ENCODE data around the gene KRT38.

The KRT38 gene

GRCh38 chr17:41421617-41422016 is 19.2 kb downstream of the KRT38 start:
- H3K4me3 ChIP-seq (ENCODE audit: severe bottlenecking): no peak overlapping the region
- H3K9me3 ChIP-seq (ENCODE audit: severe bottlenecking): no peaks in the 10 kb centered on the region
- H3K27ac ChIP-seq (ENCODE audit: poor library complexity, severe bottlenecking): peak overlapping the region; percentile 82
- peaks cover 41% of the 10 kb centered on the region for H3K4me1 ChIP-seq (ENCODE audit: insufficient read depth, poor library complexity, severe bottlenecking)
- DNase-seq (ENCODE audit: low spot score) (no peak), ATAC-seq (ENCODE audit: low read depth) (no peak)
- H3K27me3 ChIP-seq (ENCODE audit: insufficient read depth, poor library complexity, severe bottlenecking): no peaks in the 10 kb centered on the region
- TF ChIP-seq, protein P1, sequence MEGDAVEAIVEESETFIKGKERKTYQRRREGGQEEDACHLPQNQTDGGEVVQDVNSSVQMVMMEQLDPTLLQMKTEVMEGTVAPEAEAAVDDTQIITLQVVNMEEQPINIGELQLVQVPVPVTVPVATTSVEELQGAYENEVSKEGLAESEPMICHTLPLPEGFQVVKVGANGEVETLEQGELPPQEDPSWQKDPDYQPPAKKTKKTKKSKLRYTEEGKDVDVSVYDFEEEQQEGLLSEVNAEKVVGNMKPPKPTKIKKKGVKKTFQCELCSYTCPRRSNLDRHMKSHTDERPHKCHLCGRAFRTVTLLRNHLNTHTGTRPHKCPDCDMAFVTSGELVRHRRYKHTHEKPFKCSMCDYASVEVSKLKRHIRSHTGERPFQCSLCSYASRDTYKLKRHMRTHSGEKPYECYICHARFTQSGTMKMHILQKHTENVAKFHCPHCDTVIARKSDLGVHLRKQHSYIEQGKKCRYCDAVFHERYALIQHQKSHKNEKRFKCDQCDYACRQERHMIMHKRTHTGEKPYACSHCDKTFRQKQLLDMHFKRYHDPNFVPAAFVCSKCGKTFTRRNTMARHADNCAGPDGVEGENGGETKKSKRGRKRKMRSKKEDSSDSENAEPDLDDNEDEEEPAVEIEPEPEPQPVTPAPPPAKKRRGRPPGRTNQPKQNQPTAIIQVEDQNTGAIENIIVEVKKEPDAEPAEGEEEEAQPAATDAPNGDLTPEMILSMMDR (IDR thresholded peaks at IDR 0.05; ENCODE audit: poor library complexity, severe bottlenecking): no peak
- H3K36me3 ChIP-seq (ENCODE audit: low read depth): no peaks in the 10 kb centered on the region

- no peaks in the 10 kb centered on the region for H3K27me3 ChIP-seq (ENCODE audit: insufficient read depth, poor library complexity, severe bottlenecking)
- H3K27ac ChIP-seq (ENCODE audit: poor library complexity, severe bottlenecking): peak overlapping the region; percentile 82
- TF ChIP-seq, protein P1 (IDR thresholded peaks at IDR 0.05; ENCODE audit: poor library complexity, severe bottlenecking): no peak
- no peak for DNase-seq (ENCODE audit: low spot score)
- no peaks in the 10 kb centered on the region for H3K9me3 ChIP-seq (ENCODE audit: severe bottlenecking)
- no peak overlapping the region for H3K4me3 ChIP-seq (ENCODE audit: severe bottlenecking)
- H3K36me3 ChIP-seq (ENCODE audit: low read depth): no peaks in the 10 kb centered on the region
- ATAC-seq (ENCODE audit: low read depth): peak; percentile 87
- H3K4me1 ChIP-seq (ENCODE audit: insufficient read depth, poor library complexity, severe bottlenecking): peaks cover 41% of the 10 kb centered on the region
Measured at GRCh38 chr17:41421116-41421515, 19.7 kb downstream of the KRT38 start.

DNA sequence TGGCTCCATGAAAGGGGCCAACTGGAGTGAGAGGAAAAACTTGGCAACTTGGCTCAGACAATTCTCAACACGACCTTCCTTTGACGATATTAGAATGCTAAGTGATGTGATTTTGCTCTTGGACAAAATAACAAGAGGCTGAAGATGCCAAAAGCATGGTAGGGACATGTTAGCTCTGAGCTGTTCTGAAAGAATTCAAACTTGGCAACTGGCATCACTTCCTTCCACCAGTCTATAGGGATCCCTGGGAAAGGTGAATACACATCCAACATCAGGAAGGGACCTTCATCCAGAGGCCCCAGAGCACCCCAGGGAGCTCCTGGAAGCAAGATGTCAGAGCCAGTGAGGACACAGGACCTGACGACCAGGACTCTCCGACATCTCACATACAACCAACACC is 20.6 kb downstream of the KRT38 start:
- ATAC-seq (ENCODE audit: low read depth): peak; percentile 77
- TF ChIP-seq, protein P1 (IDR thresholded peaks at IDR 0.05; ENCODE audit: poor library complexity, severe bottlenecking): no peak
- DNase-seq (ENCODE audit: low spot score): no peak
- H3K4me3 ChIP-seq (ENCODE audit: severe bottlenecking): no peak overlapping the region
- H3K9me3 ChIP-seq (ENCODE audit: severe bottlenecking): no peaks in the 10 kb centered on the region
- peak overlapping the region; percentile 82 for H3K27ac ChIP-seq (ENCODE audit: poor library complexity, severe bottlenecking)
- H3K27me3 ChIP-seq (ENCODE audit: insufficient read depth, poor library complexity, severe bottlenecking): no peaks in the 10 kb centered on the region
- H3K4me1 ChIP-seq (ENCODE audit: insufficient read depth, poor library complexity, severe bottlenecking): peaks cover 41% of the 10 kb centered on the region
- H3K36me3 ChIP-seq (ENCODE audit: low read depth): no peaks in the 10 kb centered on the region

DNA sequence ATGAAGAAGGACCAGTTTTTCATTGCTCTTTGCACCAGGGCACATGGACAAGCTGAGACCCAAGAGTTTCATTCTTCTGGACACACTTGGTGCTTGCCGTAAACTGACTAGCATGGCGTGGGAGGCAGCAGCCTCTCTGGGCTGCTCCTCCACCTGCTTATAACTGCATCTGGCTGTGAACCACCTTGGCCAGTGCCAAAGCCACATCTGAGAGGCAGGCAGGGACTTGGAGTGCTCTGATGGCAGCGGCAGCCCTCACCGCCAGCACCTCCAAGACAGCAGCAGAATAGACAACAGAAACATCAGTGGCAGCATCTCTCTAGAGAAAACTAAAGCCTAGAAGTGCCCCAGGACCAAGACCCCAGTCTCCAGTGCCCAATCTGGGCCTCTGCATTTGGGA is 21.1 kb downstream of the KRT38 start:
- H3K4me1 ChIP-seq (ENCODE audit: insufficient read depth, poor library complexity, severe bottlenecking): peaks cover 41% of the 10 kb centered on the region
- H3K36me3 ChIP-seq (ENCODE audit: low read depth): no peaks in the 10 kb centered on the region
- TF ChIP-seq, protein P1 (IDR thresholded peaks at IDR 0.05; ENCODE audit: poor library complexity, severe bottlenecking): no peak
- DNase-seq (ENCODE audit: low spot score) (no peak), ATAC-seq (ENCODE audit: low read depth) (no peak)
- no peaks in the 10 kb centered on the region for H3K27me3 ChIP-seq (ENCODE audit: insufficient read depth, poor library complexity, severe bottlenecking)
- no peaks in the 10 kb centered on the region for H3K9me3 ChIP-seq (ENCODE audit: severe bottlenecking)
- no peak overlapping the region for H3K4me3 ChIP-seq (ENCODE audit: severe bottlenecking)
- H3K27ac ChIP-seq (ENCODE audit: poor library complexity, severe bottlenecking): peak overlapping the region; percentile 82

GRCh38 chr17:41418116-41418860 is 22.5 kb downstream of the KRT38 start:
- no peak for DNase-seq (ENCODE audit: low spot score)
- TF ChIP-seq, protein P1 (IDR thresholded peaks at IDR 0.05; ENCODE audit: poor library complexity, severe bottlenecking): no peak
- Histone ChIP-seq H3K4me1 (ENCODE audit: insufficient read depth, poor library complexity, severe bottlenecking) (peaks cover 41% of the 10 kb centered on the region), H3K27me3 (ENCODE audit: insufficient read depth, poor library complexity, severe bottlenecking) (no peaks in the 10 kb centered on the region), H3K27ac (ENCODE audit: poor library complexity, severe bottlenecking) (peak overlapping the region; percentile 82), H3K36me3 (ENCODE audit: low read depth) (no peaks in the 10 kb centered on the region), H3K4me3 (ENCODE audit: severe bottlenecking) (no peak overlapping the region), H3K9me3 (ENCODE audit: severe bottlenecking) (no peaks in the 10 kb centered on the region)
- ATAC-seq (ENCODE audit: low read depth): no peak
